HL-60/S4 (cell line): ENCODE data around the gene APH1A.
"Not testable (repeated sequence)": the region's sequence is repeated elsewhere in the genome, so short reads cannot be mapped to it uniquely, and the experiment has no call there.

Experiments
- in situ Hi-C: fragments of 300-500 bp; cut with MboI; formaldehyde crosslinking; loops from 2 replicates; pipeline ENCODE4 v1.14.3; 2022; ENCODE audit warnings: low sequenced_read_pairs

The APH1A gene

GRCh38 chr1:150268705-150269403, at the start of gene APH1A:
Gene APH1A, minus strand, starts transcription at chr1:150269016. Its CDS starts 206 bp downstream, at chr1:150268810.
- in situ Hi-C loops, result no loop called here

GRCh38 chr1:150314691-150315090, 45.9 kb upstream of the APH1A start:
- in situ Hi-C loops, result not testable (repeated sequence)

- in situ Hi-C loops, result no loop called here
Observed at GRCh38 chr1:150311762-150312161, 42.9 kb upstream of the APH1A start.

- in situ Hi-C loops, result no loop called here
Observed at GRCh38 chr1:150309758-150310508, 41.1 kb upstream of the APH1A start.

GRCh38 chr1:150308585-150308984, 39.8 kb upstream of the APH1A start:
- in situ Hi-C loops, result not testable (repeated sequence)

- in situ Hi-C loops, result no loop called here
Observed at GRCh38 chr1:150302902-150303301, 34.1 kb upstream of the APH1A start.

GRCh38 chr1:150302338-150302737, 33.5 kb upstream of the APH1A start:
- in situ Hi-C loops, result no loop called here

GRCh38 chr1:150299716-150300115, 30.9 kb upstream of the APH1A start:
- in situ Hi-C loops, result no loop called here

- in situ Hi-C loops, result no loop called here
Observed at GRCh38 chr1:150295476-150295875, 26.7 kb upstream of the APH1A start.

GRCh38 chr1:150293433-150294253, 24.8 kb upstream of the APH1A start, which contains the start of gene MRPS21:
Gene MRPS21, plus strand, starts transcription at chr1:150293861. Its CDS starts 506 bp downstream, at chr1:150294367.
- in situ Hi-C loops, result no loop called here

- in situ Hi-C loops, result no loop called here
Observed at GRCh38 chr1:150288822-150289221, 20.0 kb upstream of the APH1A start.

GRCh38 chr1:150288382-150288781, 19.6 kb upstream of the APH1A start:
- in situ Hi-C loops, result no loop called here

GRCh38 chr1:150283260-150283659, 14.4 kb upstream of the APH1A start:
- in situ Hi-C loops, result no loop called here

- in situ Hi-C loops, result no loop called here
Observed at GRCh38 chr1:150282558-150282958, 13.7 kb upstream of the APH1A start.

- in situ Hi-C loops, result no loop called here
Observed at GRCh38 chr1:150281758-150282557, 13.1 kb upstream of the APH1A start, which contains the start of gene CIART. Gene CIART, plus strand, starts transcription at chr1:150282554. Its CDS starts 714 bp downstream, at chr1:150283268.

- in situ Hi-C loops, result no loop called here
Observed at GRCh38 chr1:150281221-150281757, 12.5 kb upstream of the APH1A start.

- in situ Hi-C loops, result no loop called here
Observed at GRCh38 chr1:150280138-150280707, 11.4 kb upstream of the APH1A start.

GRCh38 chr1:150273311-150273710, 4.5 kb upstream of the APH1A start:
- in situ Hi-C loops, result no loop called here

GRCh38 chr1:150271291-150271959, 2.6 kb upstream of the APH1A start:
- in situ Hi-C loops, result no loop called here
